Thyroid gland (tissue), 4 donors: ENCODE measurements around the gene ANGPTL5.

Experiments used
- CTCF ChIP-seq, 6 experiments: fragments of 200-600 bp in 3 of 6; fragments of 450-650 bp in 3 of 6; sonication (generic) in 3 of 6; IDR thresholded peaks; one replicate each; pipeline ENCODE4 v1.5.1; 2016 to 2019; ENCODE audit warnings: antibody characterized with exemption in 6 of 6, mild to moderate bottlenecking in 2 of 6, inconsistent platforms in 1 of 6, moderate library complexity in 1 of 6
- POLR2A ChIP-seq, 2 donors: fragments of 450-650 bp; IDR thresholded peaks; one replicate each; pipeline ENCODE4 v1.6.1; 2017; ENCODE audit warnings: antibody characterized with exemption in 2 of 2, mild to moderate bottlenecking in 2 of 2, moderate library complexity in 1 of 2

- TF ChIP-seq CTCF (IDR thresholded peaks at IDR 0.05) (no peak), POLR2A (IDR thresholded peaks at IDR 0.05) (no peak)
Observed at GRCh38 chr11:101929294-101929915, 13.1 kb upstream of the ANGPTL5 start.
